Measurements from ENCODE around the gene GRM7. TPM values are rescaled to one million over a fixed set of nuclear protein-coding genes. Genes with fewer than 3 reads are reported as not detected.

GRM7 gene
- polyA plus RNA-seq, 3 donors: not detected

DNA sequence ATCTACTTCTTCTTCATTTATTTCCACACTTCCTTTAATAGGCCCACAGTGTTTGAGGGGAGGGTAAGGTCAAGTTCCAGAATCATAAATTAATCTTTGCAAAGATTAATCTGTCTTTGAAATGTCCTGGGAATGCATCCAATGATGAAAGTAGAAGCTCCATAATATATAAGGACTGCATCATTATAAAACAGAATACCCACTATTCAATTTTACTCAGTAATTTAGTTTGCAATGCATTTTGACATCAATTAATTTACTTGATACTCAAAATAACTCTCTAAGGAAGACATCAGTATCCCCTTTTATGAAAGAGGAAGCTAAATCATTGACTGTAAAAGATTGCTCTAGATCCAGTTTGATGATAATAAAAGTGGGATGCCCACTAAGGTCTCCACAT, 777.2 kb downstream of the GRM7 start:
- Histone ChIP-seq H2AFZ (ENCODE audit: insufficient read depth, low read depth, low read length, poor library complexity, severe bottlenecking) (no peak overlapping the region), H3K36me3 (replicated peaks in 1 of 2; ENCODE audit: control insufficient read depth in 1 of 2, insufficient read depth in 2 of 2, low read length in 2 of 2) (no peaks in the 10 kb centered on the region), H3K79me2 (ENCODE audit: insufficient read depth, low read length) (no peaks in the 10 kb centered on the region), H3K9ac (ENCODE audit: insufficient read depth, low read length, poor library complexity, severe bottlenecking) (no peak overlapping the region), H3K4me3 (replicated peaks in 1 of 3; ENCODE audit: low read depth in 2 of 3, low read length in 3 of 3) (no peak overlapping the region), H3K27ac (ENCODE audit: low read depth in 1 of 2, low read length in 2 of 2) (no peak overlapping the region), H3K27me3 (ENCODE audit: control insufficient read depth in 2 of 2, insufficient read depth in 2 of 2, low read length in 2 of 2) (no peaks in the 10 kb centered on the region), H3K4me2 (replicated peaks; ENCODE audit: extremely low read depth, low read length, poor library complexity, severe bottlenecking) (no peak overlapping the region), H3K9me3 (replicated peaks in 1 of 2; ENCODE audit: control insufficient read depth in 1 of 2, insufficient read depth in 1 of 2, low read length in 2 of 2) (peaks cover 0 to 4% of the 10 kb centered on the region in 2 donors), H4K20me1 (ENCODE audit: insufficient read depth, low read length) (no peaks in the 10 kb centered on the region), H3K4me1 (ENCODE audit: control insufficient read depth in 1 of 2, insufficient read depth in 2 of 2, low read length in 2 of 2) (no peaks in the 10 kb centered on the region)
- Mint-ChIP-seq H3K36me3 (no peaks in the 10 kb centered on the region), H3K27ac (no peak overlapping the region), H3K27me3 (ENCODE audit: low read depth in 3 of 3) (no peaks in the 10 kb centered on the region), H3K4me1 (peaks cover 3% of the 10 kb centered on the region), H3K9me3 (peaks cover 0 to 8% (median 0%) of the 10 kb centered on the region in 7 donors), H3K4me3 (no peak overlapping the region)
- TF ChIP-seq, protein P1, sequence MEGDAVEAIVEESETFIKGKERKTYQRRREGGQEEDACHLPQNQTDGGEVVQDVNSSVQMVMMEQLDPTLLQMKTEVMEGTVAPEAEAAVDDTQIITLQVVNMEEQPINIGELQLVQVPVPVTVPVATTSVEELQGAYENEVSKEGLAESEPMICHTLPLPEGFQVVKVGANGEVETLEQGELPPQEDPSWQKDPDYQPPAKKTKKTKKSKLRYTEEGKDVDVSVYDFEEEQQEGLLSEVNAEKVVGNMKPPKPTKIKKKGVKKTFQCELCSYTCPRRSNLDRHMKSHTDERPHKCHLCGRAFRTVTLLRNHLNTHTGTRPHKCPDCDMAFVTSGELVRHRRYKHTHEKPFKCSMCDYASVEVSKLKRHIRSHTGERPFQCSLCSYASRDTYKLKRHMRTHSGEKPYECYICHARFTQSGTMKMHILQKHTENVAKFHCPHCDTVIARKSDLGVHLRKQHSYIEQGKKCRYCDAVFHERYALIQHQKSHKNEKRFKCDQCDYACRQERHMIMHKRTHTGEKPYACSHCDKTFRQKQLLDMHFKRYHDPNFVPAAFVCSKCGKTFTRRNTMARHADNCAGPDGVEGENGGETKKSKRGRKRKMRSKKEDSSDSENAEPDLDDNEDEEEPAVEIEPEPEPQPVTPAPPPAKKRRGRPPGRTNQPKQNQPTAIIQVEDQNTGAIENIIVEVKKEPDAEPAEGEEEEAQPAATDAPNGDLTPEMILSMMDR (IDR thresholded peaks at IDR 0.05): no peak
- no peak for DNase-seq
- intact Hi-C loops (cut with micrococcal nuclease): no loop called here

DNA sequence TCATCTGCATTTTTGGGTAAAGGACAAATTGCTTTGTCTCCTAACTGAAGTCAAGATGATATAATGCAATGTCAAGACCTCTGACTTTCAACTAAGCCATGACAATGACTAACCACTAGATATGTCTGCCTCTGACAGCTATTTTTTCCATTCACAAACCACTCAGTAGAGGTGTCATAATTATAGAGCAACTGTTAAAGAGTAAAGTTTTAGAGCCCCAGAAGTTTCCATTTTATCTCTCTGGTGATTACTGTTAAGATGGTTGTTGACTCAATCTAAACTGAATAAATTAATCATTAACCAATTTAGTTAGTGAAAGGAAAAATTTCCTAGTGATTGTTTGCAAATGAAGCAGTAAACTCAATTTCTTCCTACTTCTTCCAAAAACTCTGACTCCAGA, 779.9 kb downstream of the GRM7 start:
- no peaks in the 10 kb centered on the region for H3K36me3 ChIP-seq (replicated peaks in 1 of 2; ENCODE audit: control insufficient read depth in 1 of 2, insufficient read depth in 2 of 2, low read length in 2 of 2)
- Mint-ChIP-seq H3K4me3 (no peak overlapping the region), H3K9me3 (peaks cover 0 to 3% (median 0%) of the 10 kb centered on the region in 7 donors), H3K27me3 (ENCODE audit: low read depth in 3 of 3) (peaks cover 0 to 1% (median 0%) of the 10 kb centered on the region in 3 donors), H3K4me1 (peaks cover 3% of the 10 kb centered on the region), H3K27ac (no peak overlapping the region), H3K36me3 (no peaks in the 10 kb centered on the region)
- H3K27ac ChIP-seq (ENCODE audit: low read depth in 1 of 2, low read length in 2 of 2): no peak overlapping the region
- TF ChIP-seq, protein P1 (IDR thresholded peaks at IDR 0.05): no peak
- H2AFZ ChIP-seq (ENCODE audit: insufficient read depth, low read depth, low read length, poor library complexity, severe bottlenecking): no peak overlapping the region
- H3K9me3 ChIP-seq (replicated peaks in 1 of 2; ENCODE audit: control insufficient read depth in 1 of 2, insufficient read depth in 1 of 2, low read length in 2 of 2): peaks cover 0 to under 1% of the 10 kb centered on the region in 2 donors
- no peak for DNase-seq
- no peak overlapping the region for H3K4me3 ChIP-seq (replicated peaks in 1 of 3; ENCODE audit: low read depth in 2 of 3, low read length in 3 of 3)
- H3K9ac ChIP-seq (ENCODE audit: insufficient read depth, low read length, poor library complexity, severe bottlenecking): no peak overlapping the region
- no peaks in the 10 kb centered on the region for H3K27me3 ChIP-seq (ENCODE audit: control insufficient read depth in 2 of 2, insufficient read depth in 2 of 2, low read length in 2 of 2)
- H3K4me1 ChIP-seq (ENCODE audit: control insufficient read depth in 1 of 2, insufficient read depth in 2 of 2, low read length in 2 of 2): no peaks in the 10 kb centered on the region
- H3K79me2 ChIP-seq (ENCODE audit: insufficient read depth, low read length): no peaks in the 10 kb centered on the region
- intact Hi-C loops (cut with micrococcal nuclease): no loop called here
- H3K4me2 ChIP-seq (replicated peaks; ENCODE audit: extremely low read depth, low read length, poor library complexity, severe bottlenecking): no peak overlapping the region
- H4K20me1 ChIP-seq (ENCODE audit: insufficient read depth, low read length): no peaks in the 10 kb centered on the region

All from CD14-positive monocyte (primary cell).